Panc1 (cell line): ENCODE data around the gene GALNT15. TPM values are rescaled to one million over a fixed set of nuclear protein-coding genes. Genes with fewer than 3 reads are reported as not detected.
A peak's percentile ranks its signal among the peaks of the same experiment; 100 is the strongest.

Source experiments
- ATAC-seq: fragments of 200-7000 bp; cut with Tn5 transposase; 2 replicates; pipeline ENCODE4 v1.9.1; 2020; ENCODE audit warnings: mild to moderate bottlenecking, moderate library complexity
- BruUV-seq: library from RNA; stranded (reverse); fragments of 400-500 nt; replicated peaks from 2 replicates; lab custom pipeline; 2021; lab: Mats Ljungman, UMichigan
- CTCF ChIA-PET: fragments of 300-600 bp; sonication (Branson Sonifier 250); formaldehyde crosslinking; loops from one replicate; lab custom pipeline; 2022; ENCODE audit warnings: antibody characterized with exemption; lab: Charles Lee
- POLR2A ChIA-PET: fragments of 300-600 bp; sonication (Branson Sonifier 250); formaldehyde crosslinking; loops from one replicate; lab custom pipeline; 2022; ENCODE audit warnings: antibody characterized with exemption; lab: Charles Lee
- DNase-seq: peaks from one replicate; pipeline ENCODE4 v3.0.0-alpha.2; 2010; ENCODE audit warnings: low read depth, low spot score
- H3K27ac ChIP-seq: 2 replicates; pipeline ENCODE4 v1.5.1; 2011; ENCODE audit warnings: mild to moderate bottlenecking, low read length, inconsistent platforms
- H3K27me3 ChIP-seq: fragments of 200-500 bp; sonication (Bioruptor generic); 2 replicates; pipeline ENCODE4 v1.6.0; 2014; ENCODE audit warnings: low read length, inconsistent platforms; ENCODE audit not compliant: control insufficient read depth, insufficient read depth
- H3K36me3 ChIP-seq: fragments of 200-500 bp; sonication (Bioruptor generic); 2 replicates; pipeline ENCODE4 v1.5.1; 2014; ENCODE audit warnings: inconsistent platforms, mild to moderate bottlenecking, low read length, moderate library complexity; ENCODE audit not compliant: control insufficient read depth, insufficient read depth
- H3K4me1 ChIP-seq: 2 replicates; pipeline ENCODE4 v1.5.1; 2011; ENCODE audit warnings: inconsistent platforms, mild to moderate bottlenecking, low read length, moderate library complexity; ENCODE audit not compliant: control insufficient read depth, insufficient read depth
- H3K4me3 ChIP-seq, 2 experiments: 2 replicates each; pipeline ENCODE4 v1.5.1; 2011 to 2012; ENCODE audit warnings: low read depth in 2 of 2, low read length in 2 of 2, mild to moderate bottlenecking in 2 of 2, inconsistent platforms in 1 of 2, moderate library complexity in 1 of 2
- H3K9me3 ChIP-seq: fragments of 200-500 bp; sonication (Bioruptor generic); 2 replicates; pipeline ENCODE4 v1.5.1; 2014; ENCODE audit warnings: low read depth, mild to moderate bottlenecking, inconsistent platforms, low read length, moderate library complexity; ENCODE audit not compliant: control insufficient read depth, insufficient read depth
- POLR2AphosphoS5 ChIP-seq: IDR thresholded peaks from 2 replicates; pipeline ENCODE4 v1.6.1; 2012; ENCODE audit warnings: mild to moderate bottlenecking, low read depth, low read length, moderate library complexity
- SIN3A ChIP-seq: IDR thresholded peaks from 2 replicates; pipeline ENCODE4 v1.6.1; 2012; ENCODE audit warnings: low read depth, mild to moderate bottlenecking, low read length, moderate library complexity, borderline replicate concordance; ENCODE audit not compliant: insufficient read depth
- TCF7L2 ChIP-seq: IDR thresholded peaks from 2 replicates; pipeline ENCODE4 v1.6.1; 2011; ENCODE audit warnings: mild to moderate bottlenecking, low read depth, low read length, inconsistent platforms
- in situ Hi-C: cut with HindIII; loops from 2 replicates; pipeline ENCODE4 v1.10.0; 2016; ENCODE audit warnings: low sequenced_read_pairs, low pct_unique_long_range_greater_than_20kb
- intact Hi-C: fragments of 100-400 bp; cut with micrococcal nuclease; formaldehyde crosslinking; loops from one replicate; pipeline ENCODE4 v1.10.0; 2022; ENCODE audit not compliant: unreplicated experiment
- total RNA-seq: library from RNA; stranded (reverse); gene quantifications from one replicate; pipeline ENCODE4 v1.2.1, GENCODE V29; 2021; ENCODE audit not compliant: unreplicated experiment
- TF ChIP-seq, protein P1 (sequence below): fragments of 450-650 bp; IDR thresholded peaks from 2 replicates; pipeline ENCODE4 v1.5.1; 2017; ENCODE audit warnings: mild to moderate bottlenecking
- TF ChIP-seq, protein P2 (sequence below), 2 experiments: IDR thresholded peaks; 2 replicates each; pipeline ENCODE4 v1.6.1; 2011 to 2012; ENCODE audit warnings: low read depth in 2 of 2, control low read depth in 1 of 2, low read length in 1 of 2, mild to moderate bottlenecking in 1 of 2, moderate library complexity in 1 of 2; ENCODE audit not compliant: insufficient read depth in 1 of 2

GALNT15 gene
- total RNA-seq, 1 experiment from 2014 or later = 0.10 TPM

DNA sequence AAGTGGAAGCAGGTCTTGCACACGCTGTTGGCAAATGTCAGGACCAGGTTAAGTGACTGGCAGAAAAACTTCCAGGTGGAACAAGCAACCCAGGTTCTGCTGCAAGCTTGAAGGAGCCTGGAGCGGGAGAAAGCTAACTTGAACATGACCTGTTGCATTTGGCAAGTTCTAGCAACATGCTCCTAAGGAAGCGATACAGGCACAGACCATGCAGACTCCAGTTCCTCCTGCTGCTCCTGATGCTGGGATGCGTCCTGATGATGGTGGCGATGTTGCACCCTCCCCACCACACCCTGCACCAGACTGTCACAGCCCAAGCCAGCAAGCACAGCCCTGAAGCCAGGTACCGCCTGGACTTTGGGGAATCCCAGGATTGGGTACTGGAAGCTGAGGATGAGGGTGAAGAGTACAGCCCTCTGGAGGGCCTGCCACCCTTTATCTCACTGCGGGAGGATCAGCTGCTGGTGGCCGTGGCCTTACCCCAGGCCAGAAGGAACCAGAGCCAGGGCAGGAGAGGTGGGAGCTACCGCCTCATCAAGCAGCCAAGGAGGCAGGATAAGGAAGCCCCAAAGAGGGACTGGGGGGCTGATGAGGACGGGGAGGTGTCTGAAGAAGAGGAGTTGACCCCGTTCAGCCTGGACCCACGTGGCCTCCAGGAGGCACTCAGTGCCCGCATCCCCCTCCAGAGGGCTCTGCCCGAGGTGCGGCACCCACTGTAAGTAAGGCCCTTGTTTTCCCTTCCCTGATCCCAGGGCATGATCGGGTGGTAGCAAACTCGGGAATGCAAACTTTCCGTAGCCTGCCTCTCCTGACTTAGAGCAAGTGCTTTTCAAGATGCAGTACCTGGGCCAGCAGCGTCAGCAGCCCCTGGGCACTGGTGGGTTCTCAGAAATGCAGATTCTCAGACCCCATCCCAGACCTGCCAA is 759 bp downstream of the GALNT15 start:
- in situ Hi-C loops = no loop called here
- Histone ChIP-seq H3K4me3 (no peak overlapping the region), H3K27ac (peak overlapping the region; percentile 39; the same call in 1 of the 2 replicates), H3K4me1 (peaks cover 12% of the 10 kb centered on the region), H3K36me3 (no peaks in the 10 kb centered on the region), H3K27me3 (no peaks in the 10 kb centered on the region), H3K9me3 (no peaks in the 10 kb centered on the region)
- intact Hi-C loops = loop anchor here (10.0 kb wide), 1 partner anchor 360 kb away; no protein-coding TSS in a partner anchor
- BruUV-seq = no TSS peak
- TF ChIP-seq, protein P1, sequence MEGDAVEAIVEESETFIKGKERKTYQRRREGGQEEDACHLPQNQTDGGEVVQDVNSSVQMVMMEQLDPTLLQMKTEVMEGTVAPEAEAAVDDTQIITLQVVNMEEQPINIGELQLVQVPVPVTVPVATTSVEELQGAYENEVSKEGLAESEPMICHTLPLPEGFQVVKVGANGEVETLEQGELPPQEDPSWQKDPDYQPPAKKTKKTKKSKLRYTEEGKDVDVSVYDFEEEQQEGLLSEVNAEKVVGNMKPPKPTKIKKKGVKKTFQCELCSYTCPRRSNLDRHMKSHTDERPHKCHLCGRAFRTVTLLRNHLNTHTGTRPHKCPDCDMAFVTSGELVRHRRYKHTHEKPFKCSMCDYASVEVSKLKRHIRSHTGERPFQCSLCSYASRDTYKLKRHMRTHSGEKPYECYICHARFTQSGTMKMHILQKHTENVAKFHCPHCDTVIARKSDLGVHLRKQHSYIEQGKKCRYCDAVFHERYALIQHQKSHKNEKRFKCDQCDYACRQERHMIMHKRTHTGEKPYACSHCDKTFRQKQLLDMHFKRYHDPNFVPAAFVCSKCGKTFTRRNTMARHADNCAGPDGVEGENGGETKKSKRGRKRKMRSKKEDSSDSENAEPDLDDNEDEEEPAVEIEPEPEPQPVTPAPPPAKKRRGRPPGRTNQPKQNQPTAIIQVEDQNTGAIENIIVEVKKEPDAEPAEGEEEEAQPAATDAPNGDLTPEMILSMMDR = no peak
- TF ChIP-seq TCF7L2 (no peak), POLR2AphosphoS5 (no peak), SIN3A (no peak)
- TF ChIP-seq, protein P2, sequence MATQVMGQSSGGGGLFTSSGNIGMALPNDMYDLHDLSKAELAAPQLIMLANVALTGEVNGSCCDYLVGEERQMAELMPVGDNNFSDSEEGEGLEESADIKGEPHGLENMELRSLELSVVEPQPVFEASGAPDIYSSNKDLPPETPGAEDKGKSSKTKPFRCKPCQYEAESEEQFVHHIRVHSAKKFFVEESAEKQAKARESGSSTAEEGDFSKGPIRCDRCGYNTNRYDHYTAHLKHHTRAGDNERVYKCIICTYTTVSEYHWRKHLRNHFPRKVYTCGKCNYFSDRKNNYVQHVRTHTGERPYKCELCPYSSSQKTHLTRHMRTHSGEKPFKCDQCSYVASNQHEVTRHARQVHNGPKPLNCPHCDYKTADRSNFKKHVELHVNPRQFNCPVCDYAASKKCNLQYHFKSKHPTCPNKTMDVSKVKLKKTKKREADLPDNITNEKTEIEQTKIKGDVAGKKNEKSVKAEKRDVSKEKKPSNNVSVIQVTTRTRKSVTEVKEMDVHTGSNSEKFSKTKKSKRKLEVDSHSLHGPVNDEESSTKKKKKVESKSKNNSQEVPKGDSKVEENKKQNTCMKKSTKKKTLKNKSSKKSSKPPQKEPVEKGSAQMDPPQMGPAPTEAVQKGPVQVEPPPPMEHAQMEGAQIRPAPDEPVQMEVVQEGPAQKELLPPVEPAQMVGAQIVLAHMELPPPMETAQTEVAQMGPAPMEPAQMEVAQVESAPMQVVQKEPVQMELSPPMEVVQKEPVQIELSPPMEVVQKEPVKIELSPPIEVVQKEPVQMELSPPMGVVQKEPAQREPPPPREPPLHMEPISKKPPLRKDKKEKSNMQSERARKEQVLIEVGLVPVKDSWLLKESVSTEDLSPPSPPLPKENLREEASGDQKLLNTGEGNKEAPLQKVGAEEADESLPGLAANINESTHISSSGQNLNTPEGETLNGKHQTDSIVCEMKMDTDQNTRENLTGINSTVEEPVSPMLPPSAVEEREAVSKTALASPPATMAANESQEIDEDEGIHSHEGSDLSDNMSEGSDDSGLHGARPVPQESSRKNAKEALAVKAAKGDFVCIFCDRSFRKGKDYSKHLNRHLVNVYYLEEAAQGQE (IDR thresholded peaks at IDR 0.05; ENCODE audit: insufficient read depth in 1 of 2, low read depth in 2 of 2, low read length in 1 of 2) = no peak
- ChIA-PET CTCF (no interaction called here), POLR2A (no interaction called here)
- ATAC-seq (no peak), DNase-seq (no peak)

DNA sequence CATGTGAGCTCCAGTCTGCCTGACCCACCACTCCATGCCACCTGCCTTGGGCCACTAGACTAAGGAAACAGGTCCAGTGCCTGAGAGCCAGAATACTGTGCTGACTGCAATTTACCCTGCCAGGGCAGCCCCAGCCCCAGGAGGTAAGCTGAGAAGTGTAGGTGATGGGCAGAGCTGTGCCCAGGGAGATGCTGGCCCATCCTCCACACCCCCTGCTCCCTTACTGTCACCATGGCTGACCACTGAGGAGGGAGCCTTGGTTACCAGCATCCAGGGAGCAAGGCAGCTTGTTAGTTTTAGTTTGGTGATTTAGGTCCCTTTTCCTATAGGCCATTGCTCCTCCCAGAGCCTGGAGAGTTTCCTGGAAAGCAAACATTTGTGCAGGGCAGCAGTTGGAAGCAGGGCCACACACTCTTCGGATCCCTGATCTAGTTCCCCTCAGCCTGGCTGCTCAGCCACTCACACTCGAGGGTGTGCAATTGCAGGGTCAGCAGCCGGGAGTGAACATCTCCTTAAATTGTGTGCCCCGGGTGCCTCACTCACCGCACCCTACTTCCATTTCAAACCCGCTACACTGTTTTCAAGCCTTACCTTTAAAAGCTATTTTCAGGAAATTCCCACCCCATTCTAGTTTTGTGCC is 2.0 kb downstream of the GALNT15 start:
- DNase-seq = no peak
- ChIA-PET CTCF (interaction anchor here (1.0 kb wide), 1 partner anchor 130 kb away, joined by 3 read pairs; no protein-coding TSS in a partner anchor), POLR2A (no interaction called here)
- Histone ChIP-seq H3K9me3 (no peaks in the 10 kb centered on the region), H3K4me3 (no peak overlapping the region), H3K27ac (peak overlapping the region; percentile 29; the same call in 1 of the 2 replicates), H3K36me3 (no peaks in the 10 kb centered on the region), H3K4me1 (peaks cover 12% of the 10 kb centered on the region), H3K27me3 (no peaks in the 10 kb centered on the region)
- intact Hi-C loops = loop anchor here (10.0 kb wide), 1 partner anchor 362 kb away; no protein-coding TSS in a partner anchor
- in situ Hi-C loops = no loop called here
- ATAC-seq = 0 out of 2 replicates have a peak, but pooled peaks have one; percentile 9
- TF ChIP-seq, protein P2 (IDR thresholded peaks at IDR 0.05; ENCODE audit: insufficient read depth in 1 of 2, low read depth in 2 of 2, low read length in 1 of 2) = no peak
- TF ChIP-seq SIN3A (no peak), TCF7L2 (no peak), POLR2AphosphoS5 (no peak)
- TF ChIP-seq, protein P1 = no peak
- no TSS peak for BruUV-seq
